KMS-11 (cell line): ENCODE data around the gene XG.

Experiments used
- H2AFZ ChIP-seq: fragments of 200-600 bp; sonication (generic); 2 replicates; pipeline ENCODE4 v1.6.1; 2016; ENCODE audit warnings: antibody characterized with exemption, mixed run types, low read depth
- H3K27ac ChIP-seq: fragments of 200-600 bp; sonication (generic); 2 replicates; pipeline ENCODE4 v1.6.1; 2016; ENCODE audit warnings: mild to moderate bottlenecking, mixed run types
- H3K27me3 ChIP-seq: fragments of 200-600 bp; sonication (generic); 2 replicates; pipeline ENCODE4 v1.6.1; 2017; ENCODE audit warnings: mild to moderate bottlenecking, low read depth, mixed run types, moderate library complexity; ENCODE audit not compliant: insufficient read depth
- H3K36me3 ChIP-seq: fragments of 200-600 bp; sonication (generic); 2 replicates; pipeline ENCODE4 v1.6.1; 2017; ENCODE audit warnings: mild to moderate bottlenecking, mixed run types; ENCODE audit not compliant: insufficient read depth
- H3K4me1 ChIP-seq: fragments of 200-600 bp; sonication (generic); 2 replicates; pipeline ENCODE4 v1.6.1; 2016; ENCODE audit warnings: mild to moderate bottlenecking, low read depth, mixed run types; ENCODE audit not compliant: poor library complexity, severe bottlenecking
- H3K4me2 ChIP-seq: fragments of 200-600 bp; sonication (generic); 2 replicates; pipeline ENCODE4 v1.7.0; 2016; ENCODE audit warnings: mild to moderate bottlenecking, mixed run types
- H3K4me3 ChIP-seq: fragments of 200-600 bp; sonication (generic); IDR thresholded peaks from 2 replicates; pipeline ENCODE4 v1.6.1; 2017; ENCODE audit warnings: low read depth, low read length, mixed read lengths; ENCODE audit not compliant: insufficient read depth
- H3K79me2 ChIP-seq: fragments of 200-600 bp; sonication (generic); 2 replicates; pipeline ENCODE4 v1.6.1; 2016; ENCODE audit warnings: low read depth, mixed run types; ENCODE audit not compliant: insufficient read depth
- H3K9ac ChIP-seq: fragments of 200-600 bp; sonication (generic); 2 replicates; pipeline ENCODE4 v1.6.1; 2016; ENCODE audit warnings: mild to moderate bottlenecking, mixed run types
- H4K20me1 ChIP-seq: fragments of 200-600 bp; sonication (generic); 2 replicates; pipeline ENCODE4 v1.6.1; 2016; ENCODE audit warnings: mild to moderate bottlenecking, mixed run types; ENCODE audit not compliant: insufficient read depth
- TF ChIP-seq, protein P1 (sequence below): fragments of 200-600 bp; sonication (generic); conservative IDR thresholded peaks from 2 replicates; pipeline ENCODE4 v1.6.1; 2017; ENCODE audit warnings: low read depth, mild to moderate bottlenecking, antibody characterized with exemption, low read length, moderate library complexity, mixed read lengths

The XG gene

DNA sequence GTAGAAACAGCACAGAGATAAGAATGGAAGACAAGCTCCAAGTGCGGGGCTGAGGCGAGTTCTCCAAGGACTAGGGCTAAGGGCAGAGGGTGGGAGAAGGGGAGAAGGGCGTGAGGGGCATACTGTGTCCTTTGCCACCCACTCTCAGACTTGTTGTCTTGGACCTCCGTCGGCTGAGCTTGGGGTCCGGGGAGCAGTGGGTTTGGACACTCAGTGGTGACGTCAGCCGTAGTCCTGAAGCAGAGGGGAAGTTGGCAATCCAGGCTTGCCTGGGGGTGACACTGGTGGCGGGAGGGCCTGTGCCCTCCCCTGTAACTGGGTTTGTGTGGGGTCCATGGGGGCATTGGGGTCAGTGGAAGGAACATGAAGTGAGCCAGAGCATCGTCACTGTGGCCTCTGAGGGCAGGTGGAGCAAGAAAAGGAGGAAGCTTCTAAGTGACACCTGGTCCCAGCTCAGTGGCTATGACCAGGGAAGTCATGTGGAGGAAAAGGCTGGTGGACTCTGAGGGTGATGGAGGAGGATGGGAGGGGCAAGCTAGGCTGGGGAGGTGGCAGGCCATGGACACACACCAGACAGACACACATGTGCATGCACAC is 43.1 kb upstream of the XG start:
- Histone ChIP-seq H3K27me3 (no peaks in the 10 kb centered on the region), H3K36me3 (no peaks in the 10 kb centered on the region), H3K4me1 (no peaks in the 10 kb centered on the region), H3K9ac (no peak overlapping the region), H3K4me3 (no peak overlapping the region), H3K79me2 (no peaks in the 10 kb centered on the region), H3K27ac (no peak overlapping the region), H2AFZ (no peak overlapping the region), H3K4me2 (no peak overlapping the region), H4K20me1 (no peaks in the 10 kb centered on the region)
- TF ChIP-seq, protein P1, sequence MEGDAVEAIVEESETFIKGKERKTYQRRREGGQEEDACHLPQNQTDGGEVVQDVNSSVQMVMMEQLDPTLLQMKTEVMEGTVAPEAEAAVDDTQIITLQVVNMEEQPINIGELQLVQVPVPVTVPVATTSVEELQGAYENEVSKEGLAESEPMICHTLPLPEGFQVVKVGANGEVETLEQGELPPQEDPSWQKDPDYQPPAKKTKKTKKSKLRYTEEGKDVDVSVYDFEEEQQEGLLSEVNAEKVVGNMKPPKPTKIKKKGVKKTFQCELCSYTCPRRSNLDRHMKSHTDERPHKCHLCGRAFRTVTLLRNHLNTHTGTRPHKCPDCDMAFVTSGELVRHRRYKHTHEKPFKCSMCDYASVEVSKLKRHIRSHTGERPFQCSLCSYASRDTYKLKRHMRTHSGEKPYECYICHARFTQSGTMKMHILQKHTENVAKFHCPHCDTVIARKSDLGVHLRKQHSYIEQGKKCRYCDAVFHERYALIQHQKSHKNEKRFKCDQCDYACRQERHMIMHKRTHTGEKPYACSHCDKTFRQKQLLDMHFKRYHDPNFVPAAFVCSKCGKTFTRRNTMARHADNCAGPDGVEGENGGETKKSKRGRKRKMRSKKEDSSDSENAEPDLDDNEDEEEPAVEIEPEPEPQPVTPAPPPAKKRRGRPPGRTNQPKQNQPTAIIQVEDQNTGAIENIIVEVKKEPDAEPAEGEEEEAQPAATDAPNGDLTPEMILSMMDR: no peak

GRCh38 chrX:2709556-2709955 is 42.3 kb upstream of the XG start:
- Histone ChIP-seq H3K27ac (no peak overlapping the region), H3K27me3 (no peaks in the 10 kb centered on the region), H3K9ac (no peak overlapping the region), H2AFZ (no peak overlapping the region), H3K4me2 (no peak overlapping the region), H3K79me2 (no peaks in the 10 kb centered on the region), H4K20me1 (no peaks in the 10 kb centered on the region), H3K36me3 (no peaks in the 10 kb centered on the region), H3K4me3 (no peak overlapping the region), H3K4me1 (no peaks in the 10 kb centered on the region)
- TF ChIP-seq, protein P1: no peak

- no peaks in the 10 kb centered on the region for H3K79me2 ChIP-seq
- H3K4me2 ChIP-seq: no peak overlapping the region
- H3K4me1 ChIP-seq: no peaks in the 10 kb centered on the region
- H2AFZ ChIP-seq: no peak overlapping the region
- TF ChIP-seq, protein P1: no peak
- H3K9ac ChIP-seq: no peak overlapping the region
- no peak overlapping the region for H3K27ac ChIP-seq
- H3K27me3 ChIP-seq: no peaks in the 10 kb centered on the region
- H3K4me3 ChIP-seq: no peak overlapping the region
- no peaks in the 10 kb centered on the region for H4K20me1 ChIP-seq
- H3K36me3 ChIP-seq: no peaks in the 10 kb centered on the region
These were observed 41.6 kb upstream of the XG start for GRCh38 chrX:2710041-2710840.

DNA sequence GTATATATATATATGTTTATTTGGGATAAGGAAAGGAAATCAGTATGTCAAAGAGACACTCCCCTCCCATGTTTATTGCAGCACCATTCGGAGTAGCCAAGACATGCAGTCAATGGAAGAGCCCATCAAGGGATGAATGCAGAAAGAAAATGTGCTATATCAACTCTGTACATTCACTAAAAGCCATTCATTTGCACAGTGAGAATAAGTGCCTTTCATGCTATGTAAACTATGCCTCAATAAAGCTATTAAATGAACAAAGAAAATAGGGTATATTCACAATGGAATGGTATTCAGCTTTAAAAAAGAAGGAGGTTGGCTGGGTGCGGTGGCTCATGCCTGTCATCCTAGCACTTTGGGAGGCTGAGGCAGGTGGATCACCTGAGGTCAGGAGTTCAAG is 40.4 kb upstream of the XG start:
- TF ChIP-seq, protein P1: no peak
- no peak overlapping the region for H3K4me2 ChIP-seq
- no peaks in the 10 kb centered on the region for H3K27me3 ChIP-seq
- no peak overlapping the region for H2AFZ ChIP-seq
- no peak overlapping the region for H3K27ac ChIP-seq
- H3K36me3 ChIP-seq: no peaks in the 10 kb centered on the region
- no peaks in the 10 kb centered on the region for H3K79me2 ChIP-seq
- no peaks in the 10 kb centered on the region for H3K4me1 ChIP-seq
- no peak overlapping the region for H3K9ac ChIP-seq
- H4K20me1 ChIP-seq: no peaks in the 10 kb centered on the region
- H3K4me3 ChIP-seq: no peak overlapping the region
